SK-N-SH (cell line): ENCODE results near the gene EHBP1L1.

Experiments used
- NRF1 ChIP-seq: IDR thresholded peaks from 2 replicates; pipeline ENCODE4 v1.6.1; 2012; ENCODE audit warnings: low read depth, mild to moderate bottlenecking, low read length
- TAF1 ChIP-seq: IDR thresholded peaks from 2 replicates; pipeline ENCODE4 v1.6.1; 2012; ENCODE audit warnings: low read depth, mild to moderate bottlenecking, low read length, moderate library complexity, borderline replicate concordance
- TF ChIP-seq, protein P1 (sequence below): fragments of 200-600 bp; sonication (generic); IDR thresholded peaks from 2 replicates; pipeline ENCODE4 v1.6.1; 2017; ENCODE audit warnings: antibody characterized with exemption, mild to moderate bottlenecking, moderate library complexity

DNA sequence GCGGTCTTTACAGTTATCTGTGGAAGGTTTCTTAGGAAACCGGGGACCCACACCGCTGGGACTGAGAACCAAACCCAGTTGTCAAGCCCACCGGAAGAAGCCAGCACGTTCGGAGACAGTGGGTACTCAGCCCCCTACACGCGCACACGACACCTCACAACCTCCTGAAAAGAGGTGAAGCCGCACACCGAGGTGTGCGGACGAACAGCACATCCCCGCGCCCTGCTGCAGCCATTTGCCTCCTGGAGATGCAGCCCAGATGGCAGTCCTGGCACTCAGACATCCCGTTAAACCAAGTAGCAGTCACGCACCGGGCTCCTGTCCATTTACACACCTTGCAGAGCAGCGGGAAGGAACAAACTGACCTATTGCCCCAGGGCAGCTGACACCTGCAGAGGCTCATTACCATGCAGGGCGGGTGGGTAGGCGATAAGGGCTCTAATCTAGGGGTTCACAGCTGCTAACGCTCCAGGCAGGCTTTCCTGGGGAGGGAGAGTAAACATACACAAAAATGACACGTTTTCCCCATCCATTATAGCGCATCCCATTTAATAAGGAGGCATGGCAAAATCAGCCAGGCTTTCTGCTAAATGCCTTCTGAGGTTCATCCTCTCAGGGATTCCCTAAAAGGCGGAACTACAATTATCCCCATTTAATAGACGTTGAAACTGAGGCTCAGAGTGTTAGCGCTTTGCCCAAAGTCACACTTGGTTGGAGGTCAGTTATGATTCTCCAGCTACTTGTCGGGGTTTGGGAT lies 864 bp upstream of the EHBP1L1 start:
- no peak for TF ChIP-seq TAF1
- TF ChIP-seq, protein P1, sequence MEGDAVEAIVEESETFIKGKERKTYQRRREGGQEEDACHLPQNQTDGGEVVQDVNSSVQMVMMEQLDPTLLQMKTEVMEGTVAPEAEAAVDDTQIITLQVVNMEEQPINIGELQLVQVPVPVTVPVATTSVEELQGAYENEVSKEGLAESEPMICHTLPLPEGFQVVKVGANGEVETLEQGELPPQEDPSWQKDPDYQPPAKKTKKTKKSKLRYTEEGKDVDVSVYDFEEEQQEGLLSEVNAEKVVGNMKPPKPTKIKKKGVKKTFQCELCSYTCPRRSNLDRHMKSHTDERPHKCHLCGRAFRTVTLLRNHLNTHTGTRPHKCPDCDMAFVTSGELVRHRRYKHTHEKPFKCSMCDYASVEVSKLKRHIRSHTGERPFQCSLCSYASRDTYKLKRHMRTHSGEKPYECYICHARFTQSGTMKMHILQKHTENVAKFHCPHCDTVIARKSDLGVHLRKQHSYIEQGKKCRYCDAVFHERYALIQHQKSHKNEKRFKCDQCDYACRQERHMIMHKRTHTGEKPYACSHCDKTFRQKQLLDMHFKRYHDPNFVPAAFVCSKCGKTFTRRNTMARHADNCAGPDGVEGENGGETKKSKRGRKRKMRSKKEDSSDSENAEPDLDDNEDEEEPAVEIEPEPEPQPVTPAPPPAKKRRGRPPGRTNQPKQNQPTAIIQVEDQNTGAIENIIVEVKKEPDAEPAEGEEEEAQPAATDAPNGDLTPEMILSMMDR, result no peak
- no peak for TF ChIP-seq NRF1
